GM19324 (cell line): ENCODE data around the gene RPL14.
"Not testable (repeated sequence)": the region's sequence is repeated elsewhere in the genome, so short reads cannot be mapped to it uniquely, and the experiment has no call there.

Experiments used
- ATAC-seq: cut with Tn5 transposase; IDR thresholded peaks from one replicate; pipeline ENCODE4 v1.9.1; 2021; ENCODE audit warnings: mild to moderate bottlenecking, moderate library complexity; ENCODE audit not compliant: unreplicated experiment, low FRiP score

Gene RPL14

GRCh38 chr3:40456940-40457823, at the start of gene RPL14:
RPL14 (plus strand) TSS chr3:40457339; CDS start chr3:40457472, 133 bp downstream.
- ATAC-seq: peak; percentile 76

GRCh38 chr3:40407611-40408010, 49.5 kb upstream of the RPL14 start:
- no peak for ATAC-seq

GRCh38 chr3:40414270-40414669, 42.9 kb upstream of the RPL14 start:
- no peak for ATAC-seq

GRCh38 chr3:40417845-40418543, 39.1 kb upstream of the RPL14 start:
- no peak for ATAC-seq

- ATAC-seq: no peak
These were observed 34.3 kb upstream of the RPL14 start for GRCh38 chr3:40422861-40423260.

- no peak for ATAC-seq
These were observed 30.0 kb upstream of the RPL14 start for GRCh38 chr3:40427045-40427669.

GRCh38 chr3:40432793-40433192, 24.3 kb upstream of the RPL14 start:
- ATAC-seq: no peak

GRCh38 chr3:40437889-40438288, 19.2 kb upstream of the RPL14 start:
- ATAC-seq: no peak

GRCh38 chr3:40445062-40445461, 12.1 kb upstream of the RPL14 start:
- ATAC-seq: no peak

- ATAC-seq: no peak
These were observed 11.3 kb upstream of the RPL14 start for GRCh38 chr3:40445880-40446279.

GRCh38 chr3:40450438-40450837, 6.7 kb upstream of the RPL14 start:
- no peak for ATAC-seq

GRCh38 chr3:40451551-40451950, 5.6 kb upstream of the RPL14 start:
- no peak for ATAC-seq

- no peak for ATAC-seq
These were observed 5.1 kb upstream of the RPL14 start for GRCh38 chr3:40452057-40452456.

GRCh38 chr3:40452562-40452875, 4.6 kb upstream of the RPL14 start:
- no peak for ATAC-seq

GRCh38 chr3:40452876-40453730, 4.0 kb upstream of the RPL14 start:
- peak; percentile 94 for ATAC-seq

GRCh38 chr3:40453933-40454332, 3.2 kb upstream of the RPL14 start:
- no peak for ATAC-seq

- no peak for ATAC-seq
These were observed 1.8 kb upstream of the RPL14 start for GRCh38 chr3:40455328-40455727.

- no peak for ATAC-seq
These were observed 730 bp upstream of the RPL14 start for GRCh38 chr3:40456279-40456939.

GRCh38 chr3:40458473-40458872, 1.3 kb downstream of the RPL14 start:
- ATAC-seq: no peak

GRCh38 chr3:40460481-40460880, 3.3 kb downstream of the RPL14 start:
- not testable (repeated sequence) for ATAC-seq
